GM21576 (cell line): ENCODE results near the gene MLIP.
"Not testable (repeated sequence)": the region's sequence is repeated elsewhere in the genome, so short reads cannot be mapped to it uniquely, and the experiment has no call there.

ENCODE experiments used
- ATAC-seq: cut with Tn5 transposase; IDR thresholded peaks from one replicate; pipeline ENCODE4 v1.9.1; 2021; ENCODE audit warnings: mild to moderate bottlenecking, moderate library complexity; ENCODE audit not compliant: unreplicated experiment

MLIP gene

GRCh38 chr6:54135665-54136369, 24.6 kb downstream of the MLIP start:
- no peak for ATAC-seq

GRCh38 chr6:54138795-54139194, 27.6 kb downstream of the MLIP start:
- ATAC-seq = no peak

GRCh38 chr6:54140811-54141210, 29.6 kb downstream of the MLIP start:
- ATAC-seq = no peak

GRCh38 chr6:54142889-54143519, 31.8 kb downstream of the MLIP start:
- no peak for ATAC-seq

- no peak for ATAC-seq
These were observed 40.6 kb downstream of the MLIP start for GRCh38 chr6:54151861-54152260.

GRCh38 chr6:54156650-54157250, 45.5 kb downstream of the MLIP start:
- no peak for ATAC-seq

GRCh38 chr6:54157405-54157804, 46.2 kb downstream of the MLIP start:
- ATAC-seq = no peak

- no peak for ATAC-seq
These were observed 61.8 kb downstream of the MLIP start for GRCh38 chr6:54173089-54173488.

- no peak for ATAC-seq
These were observed 67.9 kb downstream of the MLIP start for GRCh38 chr6:54179152-54179551.

GRCh38 chr6:54183616-54184015, 72.4 kb downstream of the MLIP start:
- no peak for ATAC-seq

GRCh38 chr6:54185885-54186284, 74.6 kb downstream of the MLIP start:
- no peak for ATAC-seq

GRCh38 chr6:54188846-54189245, 77.6 kb downstream of the MLIP start:
- ATAC-seq = no peak

GRCh38 chr6:54191461-54191860, 80.2 kb downstream of the MLIP start:
- ATAC-seq = no peak

- no peak for ATAC-seq
These were observed 81.8 kb downstream of the MLIP start for GRCh38 chr6:54192993-54193392.

- no peak for ATAC-seq
These were observed 82.3 kb downstream of the MLIP start for GRCh38 chr6:54193560-54193959.

- no peak for ATAC-seq
These were observed 82.8 kb downstream of the MLIP start for GRCh38 chr6:54194067-54194466.

GRCh38 chr6:54195637-54196036, 84.4 kb downstream of the MLIP start:
- no peak for ATAC-seq

GRCh38 chr6:54196905-54197304, 85.7 kb downstream of the MLIP start:
- ATAC-seq = no peak

- ATAC-seq = no peak
These were observed 86.9 kb downstream of the MLIP start for GRCh38 chr6:54198134-54198533.

- not testable (repeated sequence) for ATAC-seq
These were observed 92.3 kb downstream of the MLIP start for GRCh38 chr6:54203474-54204035.

- ATAC-seq = no peak
These were observed 93.8 kb downstream of the MLIP start for GRCh38 chr6:54204921-54205591.
